Stomach smooth muscle (tissue), 2 donors: ENCODE data around the gene CAMKMT.

Experiments used
- H3K27ac ChIP-seq: one replicate; pipeline ENCODE4 v1.7.0; 2013; ENCODE audit warnings: mild to moderate bottlenecking, low read length, inconsistent platforms
- H3K27me3 ChIP-seq, 2 donors: one replicate each; pipeline ENCODE4 v1.7.0; 2013; ENCODE audit warnings: low read length in 2 of 2; ENCODE audit not compliant: insufficient read depth in 2 of 2, control insufficient read depth in 1 of 2
- H3K36me3 ChIP-seq, 2 donors: one replicate each; pipeline ENCODE4 v1.7.0; 2013; ENCODE audit warnings: low read length in 2 of 2; ENCODE audit not compliant: control insufficient read depth in 2 of 2, insufficient read depth in 2 of 2
- H3K4me1 ChIP-seq: one replicate; pipeline ENCODE4 v1.7.0; 2013; ENCODE audit warnings: low read length; ENCODE audit not compliant: control insufficient read depth, insufficient read depth
- H3K4me3 ChIP-seq, 2 donors: one replicate each; pipeline ENCODE4 v1.7.0; 2013; ENCODE audit warnings: low read length in 2 of 2
- H3K9ac ChIP-seq, 2 donors: one replicate each; pipeline ENCODE4 v1.7.0; 2013; ENCODE audit warnings: low read length in 2 of 2, mild to moderate bottlenecking in 1 of 2
- H3K9me3 ChIP-seq, 2 donors: one replicate each; pipeline ENCODE4 v1.7.0; 2013; ENCODE audit warnings: low read length in 2 of 2; ENCODE audit not compliant: control insufficient read depth in 2 of 2
- donor health status: healthy.
- donor health status: Pancreatic carcinoma.

The CAMKMT gene

GRCh38 chr2:44642123-44642857, 280.5 kb downstream of the CAMKMT start:
- Histone ChIP-seq H3K4me1 (no peaks in the 10 kb centered on the region), H3K27me3 (no peaks in the 10 kb centered on the region), H3K27ac (no peak overlapping the region), H3K9ac (no peak overlapping the region), H3K4me3 (no peak overlapping the region), H3K9me3 (no peaks in the 10 kb centered on the region), H3K36me3 (no peaks in the 10 kb centered on the region)

- Histone ChIP-seq H3K9me3 (no peaks in the 10 kb centered on the region), H3K27ac (no peak overlapping the region), H3K4me1 (no peaks in the 10 kb centered on the region), H3K4me3 (no peak overlapping the region), H3K27me3 (no peaks in the 10 kb centered on the region), H3K36me3 (no peaks in the 10 kb centered on the region), H3K9ac (no peak overlapping the region)
Observed at GRCh38 chr2:44645937-44646336, 284.2 kb downstream of the CAMKMT start.

GRCh38 chr2:44649381-44649780, 287.6 kb downstream of the CAMKMT start:
- no peaks in the 10 kb centered on the region for H3K36me3 ChIP-seq
- H3K27ac ChIP-seq = no peak overlapping the region
- H3K4me1 ChIP-seq = no peaks in the 10 kb centered on the region
- H3K9ac ChIP-seq = no peak overlapping the region
- H3K4me3 ChIP-seq = no peak overlapping the region
- H3K9me3 ChIP-seq = no peaks in the 10 kb centered on the region
- H3K27me3 ChIP-seq = no peaks in the 10 kb centered on the region

- Histone ChIP-seq H3K9me3 (no peaks in the 10 kb centered on the region), H3K9ac (no peak overlapping the region), H3K27me3 (no peaks in the 10 kb centered on the region), H3K4me1 (no peaks in the 10 kb centered on the region), H3K4me3 (no peak overlapping the region), H3K36me3 (no peaks in the 10 kb centered on the region), H3K27ac (no peak overlapping the region)
Observed at GRCh38 chr2:44650796-44651195, 289.0 kb downstream of the CAMKMT start.

GRCh38 chr2:44651974-44652373, 290.2 kb downstream of the CAMKMT start:
- no peak overlapping the region for H3K4me3 ChIP-seq
- no peaks in the 10 kb centered on the region for H3K4me1 ChIP-seq
- no peak overlapping the region for H3K27ac ChIP-seq
- H3K9ac ChIP-seq = no peak overlapping the region
- H3K9me3 ChIP-seq = no peaks in the 10 kb centered on the region
- no peaks in the 10 kb centered on the region for H3K27me3 ChIP-seq
- no peaks in the 10 kb centered on the region for H3K36me3 ChIP-seq

- no peaks in the 10 kb centered on the region for H3K27me3 ChIP-seq
Observed at GRCh38 chr2:44652701-44653100, 291.0 kb downstream of the CAMKMT start.

GRCh38 chr2:44655401-44655864, 293.7 kb downstream of the CAMKMT start:
- Histone ChIP-seq H3K36me3 (no peaks in the 10 kb centered on the region), H3K9me3 (no peaks in the 10 kb centered on the region), H3K27me3 (no peaks in the 10 kb centered on the region), H3K4me3 (no peak overlapping the region), H3K9ac (no peak overlapping the region), H3K27ac (no peak overlapping the region), H3K4me1 (no peaks in the 10 kb centered on the region)

More at GRCh38 chr2:44652701-44653100, 291.0 kb downstream of the CAMKMT start:
- H3K4me3 ChIP-seq = no peak overlapping the region
- H3K36me3 ChIP-seq = no peaks in the 10 kb centered on the region
- no peaks in the 10 kb centered on the region for H3K4me1 ChIP-seq
- H3K27ac ChIP-seq = no peak overlapping the region
- H3K9me3 ChIP-seq = no peaks in the 10 kb centered on the region
- H3K9ac ChIP-seq = no peak overlapping the region

GRCh38 chr2:44656460-44656859, 294.7 kb downstream of the CAMKMT start:
- Histone ChIP-seq H3K4me3 (no peak overlapping the region), H3K27ac (no peak overlapping the region), H3K9ac (no peak overlapping the region), H3K4me1 (no peaks in the 10 kb centered on the region), H3K9me3 (no peaks in the 10 kb centered on the region), H3K36me3 (no peaks in the 10 kb centered on the region), H3K27me3 (no peaks in the 10 kb centered on the region)

- H3K9ac ChIP-seq = no peak overlapping the region
- H3K27ac ChIP-seq = no peak overlapping the region
- no peaks in the 10 kb centered on the region for H3K4me1 ChIP-seq
- H3K36me3 ChIP-seq = no peaks in the 10 kb centered on the region
- no peaks in the 10 kb centered on the region for H3K9me3 ChIP-seq
- no peak overlapping the region for H3K4me3 ChIP-seq
- H3K27me3 ChIP-seq = no peaks in the 10 kb centered on the region
Observed at GRCh38 chr2:44663471-44664073, 301.8 kb downstream of the CAMKMT start.

- Histone ChIP-seq H3K9me3 (no peaks in the 10 kb centered on the region), H3K4me1 (no peaks in the 10 kb centered on the region), H3K36me3 (no peaks in the 10 kb centered on the region), H3K27me3 (no peaks in the 10 kb centered on the region), H3K9ac (no peak overlapping the region), H3K4me3 (no peak overlapping the region), H3K27ac (no peak overlapping the region)
Observed at GRCh38 chr2:44668336-44668735, 306.6 kb downstream of the CAMKMT start.

GRCh38 chr2:44671276-44671675, 309.5 kb downstream of the CAMKMT start:
- H3K27ac ChIP-seq = no peak overlapping the region
- no peaks in the 10 kb centered on the region for H3K9me3 ChIP-seq
- no peak overlapping the region for H3K9ac ChIP-seq
- H3K4me1 ChIP-seq = no peaks in the 10 kb centered on the region
- H3K36me3 ChIP-seq = no peaks in the 10 kb centered on the region
- no peaks in the 10 kb centered on the region for H3K27me3 ChIP-seq
- no peak overlapping the region for H3K4me3 ChIP-seq
